GM21447 (cell line): ENCODE results near the gene GADD45G.

Experiments used
- ATAC-seq: cut with Tn5 transposase; IDR thresholded peaks from one replicate; pipeline ENCODE4 v1.9.1; 2021; ENCODE audit not compliant: unreplicated experiment

The GADD45G gene

DNA sequence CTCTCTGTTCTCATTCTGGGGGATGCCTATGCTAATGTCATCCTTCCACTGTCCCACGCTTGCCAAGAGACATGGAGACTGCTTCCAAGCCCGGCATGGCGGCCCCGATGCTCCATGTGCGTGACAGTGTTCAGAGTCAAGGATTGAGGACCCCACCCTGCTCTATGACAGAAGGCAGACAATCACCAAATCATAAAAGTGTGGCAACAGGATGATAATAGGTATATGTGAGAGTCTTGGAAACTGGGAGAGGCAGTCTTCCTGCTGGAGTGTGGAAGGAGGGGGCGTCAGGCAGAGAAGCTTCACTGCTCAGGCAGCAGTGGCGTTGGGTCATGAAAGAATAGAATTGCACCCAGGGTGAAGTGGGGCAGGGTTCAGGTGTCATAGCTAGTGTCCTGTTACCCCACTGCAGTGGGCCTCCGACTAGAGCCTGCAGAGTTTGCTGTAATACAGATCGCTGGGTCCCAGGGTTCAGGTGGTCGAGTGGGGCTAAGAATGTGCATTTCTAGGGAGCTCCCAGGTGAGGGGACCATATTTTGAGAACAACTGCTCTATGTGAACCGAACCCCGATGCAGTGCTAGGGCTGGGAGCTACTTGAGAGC lies 12.5 kb upstream of the GADD45G start:
- no peak for ATAC-seq

DNA sequence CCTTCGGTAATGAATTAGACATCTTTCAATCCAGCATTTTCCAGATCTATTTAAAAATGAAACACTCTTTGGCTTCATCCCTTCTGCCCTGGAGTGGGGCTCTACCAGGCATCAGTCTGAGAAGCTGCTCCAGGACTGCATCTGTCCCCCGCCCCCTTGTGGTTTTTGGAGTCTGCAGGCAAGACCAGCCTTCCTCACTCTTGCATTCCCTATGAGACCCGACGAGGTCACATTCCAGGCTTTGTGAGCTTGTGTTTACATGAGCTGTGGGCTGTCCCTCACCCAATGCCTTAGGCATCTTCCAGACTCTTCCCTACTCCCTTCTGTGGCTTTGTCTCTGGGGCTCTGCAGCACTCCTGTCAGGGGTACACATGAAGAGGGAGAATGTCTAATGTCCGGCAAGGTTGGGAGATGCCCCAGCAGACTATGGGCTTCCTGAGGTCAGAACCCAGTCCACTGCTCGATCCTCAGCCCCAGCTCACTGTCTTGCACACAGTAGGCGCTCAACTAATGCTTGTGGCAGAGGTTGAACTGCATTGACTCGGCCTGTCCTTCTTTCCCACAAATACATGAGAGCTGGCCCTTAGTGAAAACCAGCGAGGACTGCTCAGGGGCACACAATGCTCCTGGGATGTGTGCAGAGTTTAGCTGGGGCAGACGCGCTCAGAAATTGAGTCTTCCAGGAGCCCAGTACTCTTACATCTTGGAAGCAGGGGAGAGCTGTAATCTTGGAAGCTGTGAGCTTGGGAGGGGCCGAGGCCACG lies 11.7 kb upstream of the GADD45G start:
- ATAC-seq, result no peak

DNA sequence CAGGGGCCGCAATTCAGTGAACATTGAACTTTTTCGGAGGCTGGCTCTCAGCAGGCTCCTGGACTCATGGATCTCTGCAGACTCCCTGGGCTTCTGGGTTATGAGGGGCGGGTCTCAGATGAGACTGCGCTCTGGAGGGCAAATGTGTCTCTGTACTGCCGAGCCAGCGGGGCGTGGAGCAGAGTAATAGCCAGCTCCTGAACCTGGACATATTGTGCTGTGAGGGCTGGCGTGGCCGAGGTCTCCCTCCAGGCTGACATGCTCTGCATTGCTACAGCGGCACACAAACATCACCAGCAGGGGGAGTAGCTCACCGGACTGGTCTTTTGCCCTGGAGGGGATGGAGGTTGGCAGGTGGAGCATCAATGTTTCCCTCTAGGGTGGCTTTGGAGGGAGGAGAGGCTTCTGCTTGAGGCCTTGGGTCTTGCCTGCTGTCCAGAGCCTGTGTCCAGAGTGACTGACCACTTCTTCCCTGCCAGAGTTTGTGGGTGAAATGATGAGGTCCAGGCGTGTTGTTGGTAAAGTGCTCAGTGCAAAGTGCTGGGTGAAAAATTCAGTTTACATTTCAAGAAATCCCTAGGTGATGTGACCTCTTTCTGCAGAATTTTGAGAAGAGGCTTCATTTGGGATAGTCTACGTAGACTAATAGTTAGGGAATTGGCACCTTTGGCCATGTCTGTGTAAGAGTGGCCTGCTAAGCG lies 10.9 kb upstream of the GADD45G start:
- ATAC-seq, result no peak

DNA sequence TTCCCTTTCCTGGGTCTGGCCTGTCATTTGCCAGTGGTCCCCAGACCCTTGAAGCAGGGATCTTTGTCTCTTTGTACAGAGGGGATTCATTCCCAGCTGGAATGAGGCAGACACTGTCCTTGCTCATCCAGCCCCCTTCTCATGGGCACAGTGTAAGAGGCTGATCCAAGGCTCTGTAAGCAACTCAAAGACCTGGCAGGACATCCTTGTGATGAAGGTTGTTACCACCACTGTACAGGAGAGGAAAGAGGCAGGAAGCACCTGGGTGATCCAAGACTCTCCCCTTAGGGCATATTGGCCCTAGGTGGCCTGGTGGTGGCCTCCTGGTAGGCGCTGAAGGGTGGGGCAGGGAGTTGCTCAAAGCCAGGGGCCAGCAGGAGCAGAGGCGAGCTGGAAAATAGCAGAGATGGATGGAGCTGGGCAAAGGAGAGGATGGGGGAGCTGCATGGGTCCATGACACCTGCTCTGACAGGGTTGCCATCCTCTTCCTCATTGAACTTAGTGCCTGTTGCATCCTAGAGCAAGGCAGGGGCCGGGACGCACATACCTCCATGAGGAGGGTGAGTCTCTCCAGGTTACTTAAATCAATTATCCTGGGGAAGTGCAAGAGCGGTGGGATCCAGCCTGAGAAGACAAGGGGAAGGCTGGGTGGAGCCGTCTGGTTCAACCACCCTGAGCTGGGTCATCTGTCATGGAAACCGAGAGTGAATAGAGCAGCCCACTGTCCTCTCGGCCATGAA lies 9.8 kb upstream of the GADD45G start:
- ATAC-seq, result no peak

DNA sequence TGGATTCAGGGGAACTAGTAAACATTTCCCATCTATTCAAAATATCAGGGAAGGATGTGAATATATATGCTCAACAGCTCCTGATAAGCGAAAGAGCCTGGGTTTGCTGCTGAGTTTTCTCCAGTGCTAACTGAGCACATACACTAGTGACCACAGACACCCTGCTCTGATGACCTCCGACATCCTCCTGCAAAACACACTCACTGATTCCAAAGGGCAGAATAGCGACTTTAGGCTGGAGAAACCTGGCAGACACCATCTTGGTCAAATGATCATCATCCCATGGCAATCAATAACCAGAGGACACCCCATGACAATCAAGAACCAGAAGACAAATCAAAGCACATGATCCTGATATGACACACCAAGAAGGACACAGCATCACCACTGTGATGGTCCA lies 9.2 kb upstream of the GADD45G start:
- no peak for ATAC-seq

DNA sequence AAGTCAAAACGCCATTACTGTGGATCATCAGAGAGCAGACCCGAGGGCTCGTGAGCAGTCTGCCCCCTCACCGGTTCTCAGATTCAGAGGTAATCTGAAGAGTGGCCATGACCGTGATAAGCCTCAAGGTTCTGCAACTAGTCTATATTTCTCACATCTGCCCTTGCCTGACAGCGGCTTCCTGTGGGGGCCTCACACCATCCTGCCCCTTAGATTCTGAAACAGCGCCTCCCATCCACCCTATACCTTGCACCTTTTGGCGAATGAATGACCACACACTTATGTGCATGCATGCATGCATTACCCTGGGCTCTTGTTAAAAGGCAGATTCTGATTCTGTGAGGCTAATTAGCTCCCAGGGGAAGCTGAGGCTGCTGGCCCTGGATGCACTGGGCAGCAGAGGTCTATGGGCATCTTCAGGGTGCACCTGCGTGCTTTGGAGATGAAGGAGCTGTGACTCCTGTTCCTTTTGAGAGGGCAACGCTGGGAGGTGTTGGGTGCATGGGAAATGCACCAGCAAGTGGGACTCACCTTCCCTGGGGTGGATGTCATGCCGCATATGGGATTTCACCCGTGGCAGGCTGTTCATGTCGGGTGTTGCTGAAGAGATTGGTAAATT lies 7.8 kb upstream of the GADD45G start:
- ATAC-seq, result no peak

DNA sequence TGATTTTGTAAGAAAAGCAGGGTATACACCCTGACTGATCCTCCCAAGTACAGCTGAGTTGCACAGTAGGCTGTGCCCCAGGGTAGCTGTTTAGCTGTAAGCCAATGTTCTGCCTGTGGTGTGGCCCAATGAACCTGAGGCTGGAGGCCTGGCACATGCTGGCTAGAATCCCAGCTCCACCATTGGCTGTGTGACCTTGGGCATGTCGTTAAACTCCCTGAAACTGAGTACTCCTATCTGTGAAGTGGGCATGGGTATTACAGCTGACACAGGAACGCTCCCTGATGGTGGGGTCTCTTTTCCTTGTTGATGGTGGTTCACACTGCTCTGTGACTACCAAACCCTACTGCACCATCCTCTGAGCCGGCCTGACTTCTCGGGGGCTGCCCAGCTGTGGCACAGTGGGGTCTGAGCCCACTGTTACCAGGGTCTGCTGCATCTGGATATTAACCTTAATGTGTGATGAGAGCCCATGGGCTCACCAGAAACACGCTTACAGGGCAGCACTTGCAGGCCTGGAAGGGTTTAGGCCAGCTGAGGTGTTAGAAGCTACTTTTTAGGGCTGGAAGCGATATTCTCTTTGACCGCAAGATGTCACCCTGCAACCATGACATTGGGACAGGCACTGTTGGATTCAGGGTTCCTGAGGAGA lies 7.0 kb upstream of the GADD45G start:
- no peak for ATAC-seq

DNA sequence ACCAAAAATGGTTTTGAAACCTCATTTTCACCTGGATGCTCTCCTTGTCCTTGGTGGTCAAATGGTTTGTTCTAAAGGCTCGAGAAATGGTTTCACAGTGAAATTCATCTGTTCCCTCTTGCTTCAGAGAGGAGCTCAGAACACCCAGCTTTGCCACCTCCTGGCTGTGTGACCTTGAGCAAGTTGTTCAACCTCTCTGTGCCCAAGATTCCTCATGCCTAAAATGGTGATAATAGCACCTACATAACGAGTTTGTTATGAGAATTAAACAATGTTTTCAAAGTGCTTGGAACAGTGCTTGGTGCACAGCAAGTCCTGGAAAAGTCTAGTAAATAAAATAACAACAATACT lies 6.5 kb upstream of the GADD45G start:
- ATAC-seq, result no peak

DNA sequence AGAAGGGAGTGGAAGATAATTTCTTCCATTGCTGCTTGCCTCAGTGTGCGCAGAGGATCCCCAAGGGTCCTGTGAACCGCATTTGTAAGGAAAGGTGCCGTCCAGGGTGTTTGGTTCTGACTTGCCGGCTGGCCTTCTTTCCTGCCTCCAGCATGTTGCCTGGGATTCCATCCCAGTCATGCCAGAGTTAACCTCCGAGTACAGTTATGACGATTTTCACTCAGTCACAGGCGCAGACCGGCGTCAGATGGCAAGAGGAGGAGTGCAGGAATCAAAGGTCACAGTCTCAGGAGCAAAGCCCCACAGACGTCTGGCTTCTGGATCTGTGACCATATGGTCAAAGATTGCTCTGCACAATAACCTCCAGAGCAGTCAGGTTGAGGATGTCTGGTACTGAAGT lies 5.9 kb upstream of the GADD45G start:
- ATAC-seq, result no peak

DNA sequence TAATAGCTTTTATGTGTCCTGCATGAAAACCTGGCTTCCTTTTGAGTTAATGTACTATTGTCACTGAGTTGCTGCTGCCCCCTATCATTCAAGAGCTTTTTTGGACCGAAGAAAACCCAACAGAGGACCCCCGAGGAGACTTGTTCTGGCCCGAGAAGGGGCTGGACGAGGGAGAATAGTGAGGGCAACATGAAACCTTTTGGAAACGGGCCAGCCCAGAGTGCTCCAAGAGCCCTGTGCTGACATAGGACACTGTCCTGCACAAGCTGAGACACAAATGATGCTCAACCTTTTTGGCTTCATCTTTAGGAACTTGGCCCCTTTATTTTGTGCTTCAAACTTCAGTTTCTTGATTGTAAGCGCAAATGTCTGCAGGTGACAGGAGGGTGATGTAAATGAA lies 4.0 kb upstream of the GADD45G start:
- no peak for ATAC-seq

DNA sequence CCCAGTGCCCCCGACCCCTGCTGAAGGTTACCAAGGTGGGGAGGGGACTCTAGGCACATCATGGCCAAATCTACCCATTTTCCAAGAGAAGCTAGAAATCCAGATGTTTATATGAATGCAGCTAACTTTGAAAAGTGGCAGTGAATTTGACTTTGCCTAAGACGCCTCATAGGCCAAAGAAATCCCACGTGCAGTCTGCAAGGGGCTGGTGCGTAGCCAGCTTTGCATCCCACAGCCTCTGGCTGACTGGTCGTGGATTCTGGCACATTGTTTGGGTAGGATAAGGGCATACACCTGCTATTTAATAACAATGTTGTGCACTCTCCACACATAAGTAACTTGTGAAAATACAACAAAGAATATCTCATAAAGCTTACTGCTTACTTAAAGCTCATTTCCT lies 3.5 kb upstream of the GADD45G start:
- no peak for ATAC-seq

DNA sequence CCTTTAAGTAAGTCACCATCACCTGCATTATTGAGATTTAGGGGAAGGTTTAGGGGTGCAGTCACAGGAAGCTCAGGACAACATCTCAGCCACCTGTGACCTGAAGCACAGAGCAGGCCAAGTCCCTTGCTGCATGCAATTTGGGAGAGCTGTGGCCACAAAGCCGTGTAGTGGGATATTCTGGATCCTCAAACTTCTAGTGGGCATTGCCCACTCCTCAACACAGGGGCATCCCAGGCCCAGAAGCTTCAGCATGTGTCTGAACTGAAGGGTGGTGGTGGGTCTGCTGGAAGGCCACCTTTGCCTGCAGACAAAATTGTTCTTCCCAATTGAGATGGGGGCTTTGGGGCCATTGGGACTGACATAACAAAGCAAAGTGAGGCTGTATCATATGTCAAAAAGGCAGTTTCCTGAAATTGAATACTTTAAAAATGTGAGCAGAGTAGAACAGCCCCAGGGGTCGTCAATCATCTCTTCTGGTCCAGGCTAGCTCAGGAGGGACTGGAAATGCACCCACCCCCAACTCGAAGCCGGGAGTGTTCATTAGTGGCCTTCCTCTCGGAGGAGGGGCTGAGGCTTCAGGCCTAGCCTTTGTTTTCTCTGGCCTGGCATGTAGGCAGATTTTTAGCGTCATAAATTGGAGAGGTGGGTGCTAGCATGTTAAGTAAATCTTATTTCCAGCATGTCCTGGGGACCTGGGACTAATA lies 2.8 kb upstream of the GADD45G start:
- ATAC-seq, result no peak

DNA sequence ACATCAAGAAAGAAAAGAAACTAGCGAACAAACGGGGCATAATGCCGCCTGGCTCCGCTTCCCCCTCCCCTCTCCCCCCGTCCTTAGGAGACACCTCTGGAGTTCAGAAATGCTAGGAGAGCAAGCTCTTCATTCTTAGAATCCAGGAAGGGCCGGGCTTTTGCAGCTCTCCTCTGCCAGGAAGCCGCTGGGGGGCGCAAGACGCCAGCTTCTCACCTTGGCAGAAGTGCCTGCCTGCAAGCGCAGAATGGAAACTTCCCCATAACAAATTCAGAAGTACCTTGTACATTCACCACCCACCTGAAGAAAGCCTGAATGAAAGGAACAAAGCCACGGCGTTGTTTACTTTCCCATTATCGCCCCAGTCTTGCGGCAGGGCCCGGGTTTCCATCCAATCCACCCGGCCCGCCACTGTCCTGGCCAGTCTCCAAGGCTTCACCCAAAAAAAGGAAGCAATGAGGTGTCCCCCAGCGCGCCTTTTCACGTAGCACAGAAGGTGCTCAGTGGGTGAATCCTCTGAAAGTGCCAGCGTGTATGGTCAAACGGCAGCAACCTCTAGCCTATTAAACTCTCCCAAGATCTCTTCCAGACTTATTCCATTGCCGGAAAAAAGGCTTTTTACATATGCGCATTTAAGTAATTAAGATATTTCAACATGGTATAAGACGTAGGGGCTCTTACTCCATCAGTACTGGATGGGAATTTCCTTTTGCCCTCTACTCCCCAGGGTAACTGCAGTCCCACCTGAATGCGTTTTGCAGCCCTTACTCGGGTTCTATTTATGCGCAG lies 1.6 kb upstream of the GADD45G start:
- no peak for ATAC-seq

DNA sequence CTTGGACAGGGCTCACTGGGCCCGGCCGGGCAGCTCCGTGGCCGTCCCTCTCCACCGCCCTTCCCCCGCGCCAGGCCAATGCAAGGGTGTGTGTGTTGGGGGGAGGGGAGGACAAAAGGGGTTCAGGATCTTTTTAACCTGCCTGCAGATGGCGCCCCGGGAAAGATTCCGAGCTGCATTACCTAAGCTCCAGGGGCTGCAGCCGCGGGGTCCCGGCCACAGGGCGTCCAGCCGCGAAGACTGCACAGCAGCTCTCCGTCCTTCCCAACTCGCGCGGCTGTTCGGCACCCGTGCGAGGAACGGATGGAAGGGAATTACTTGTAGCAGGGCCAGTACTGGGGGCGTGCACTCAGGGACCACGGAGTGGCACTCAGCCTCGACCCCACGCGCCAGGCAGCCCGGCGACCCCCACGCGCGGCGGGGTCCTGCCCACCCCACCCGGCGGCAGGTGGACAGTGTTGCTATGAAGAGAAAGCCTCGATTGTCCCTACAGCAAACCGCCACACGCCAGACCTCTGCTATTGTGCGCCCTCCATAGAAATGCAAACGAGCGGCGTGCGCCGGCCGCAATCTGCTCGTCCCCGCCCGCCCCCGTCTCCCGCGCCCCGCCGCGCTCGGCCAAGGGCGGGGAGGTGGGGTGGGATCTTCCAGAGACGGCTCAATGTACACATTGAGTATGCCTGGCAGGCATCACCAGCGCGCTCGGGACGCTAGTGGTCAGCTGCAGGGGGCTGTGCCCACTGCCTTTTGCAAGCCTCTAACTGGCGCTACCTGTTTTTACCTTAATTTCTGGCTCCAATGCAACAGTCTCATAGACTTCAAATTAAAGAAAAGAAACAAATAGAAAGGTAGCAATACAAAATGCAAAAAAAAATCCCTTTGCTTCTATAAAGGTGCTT lies 796 bp upstream of the GADD45G start:
- no peak for ATAC-seq

DNA sequence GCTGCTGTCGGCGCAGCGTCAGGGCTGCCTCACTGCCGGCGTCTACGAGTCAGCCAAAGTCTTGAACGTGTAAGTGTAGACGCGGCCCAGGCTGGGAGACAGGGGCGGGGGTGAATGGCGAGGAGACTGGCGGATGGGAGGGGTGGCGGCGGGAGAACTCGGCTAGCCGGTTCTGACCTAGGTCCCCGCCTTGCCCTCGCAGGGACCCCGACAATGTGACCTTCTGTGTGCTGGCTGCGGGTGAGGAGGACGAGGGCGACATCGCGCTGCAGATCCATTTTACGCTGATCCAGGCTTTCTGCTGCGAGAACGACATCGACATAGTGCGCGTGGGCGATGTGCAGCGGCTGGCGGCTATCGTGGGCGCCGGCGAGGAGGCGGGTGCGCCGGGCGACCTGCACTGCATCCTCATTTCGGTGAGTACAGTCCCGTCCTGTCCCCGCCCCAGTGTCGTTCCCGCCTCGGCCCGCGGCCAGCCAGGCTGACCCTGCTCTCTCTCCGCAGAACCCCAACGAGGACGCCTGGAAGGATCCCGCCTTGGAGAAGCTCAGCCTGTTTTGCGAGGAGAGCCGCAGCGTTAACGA lies 745 bp downstream of the GADD45G start:
- ATAC-seq, result no peak

DNA sequence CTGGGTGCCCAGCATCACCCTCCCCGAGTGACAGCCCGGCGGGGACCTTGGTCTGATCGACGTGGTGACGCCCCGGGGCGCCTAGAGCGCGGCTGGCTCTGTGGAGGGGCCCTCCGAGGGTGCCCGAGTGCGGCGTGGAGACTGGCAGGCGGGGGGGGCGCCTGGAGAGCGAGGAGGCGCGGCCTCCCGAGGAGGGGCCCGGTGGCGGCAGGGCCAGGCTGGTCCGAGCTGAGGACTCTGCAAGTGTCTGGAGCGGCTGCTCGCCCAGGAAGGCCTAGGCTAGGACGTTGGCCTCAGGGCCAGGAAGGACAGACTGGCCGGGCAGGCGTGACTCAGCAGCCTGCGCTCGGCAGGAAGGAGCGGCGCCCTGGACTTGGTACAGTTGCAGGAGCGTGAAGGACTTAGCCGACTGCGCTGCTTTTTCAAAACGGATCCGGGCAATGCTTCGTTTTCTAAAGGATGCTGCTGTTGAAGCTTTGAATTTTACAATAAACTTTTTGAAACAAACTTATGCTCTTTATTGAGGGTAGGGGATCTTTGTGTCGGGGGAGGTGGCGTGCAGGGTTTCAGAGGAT lies 1.3 kb downstream of the GADD45G start:
- no peak for ATAC-seq

DNA sequence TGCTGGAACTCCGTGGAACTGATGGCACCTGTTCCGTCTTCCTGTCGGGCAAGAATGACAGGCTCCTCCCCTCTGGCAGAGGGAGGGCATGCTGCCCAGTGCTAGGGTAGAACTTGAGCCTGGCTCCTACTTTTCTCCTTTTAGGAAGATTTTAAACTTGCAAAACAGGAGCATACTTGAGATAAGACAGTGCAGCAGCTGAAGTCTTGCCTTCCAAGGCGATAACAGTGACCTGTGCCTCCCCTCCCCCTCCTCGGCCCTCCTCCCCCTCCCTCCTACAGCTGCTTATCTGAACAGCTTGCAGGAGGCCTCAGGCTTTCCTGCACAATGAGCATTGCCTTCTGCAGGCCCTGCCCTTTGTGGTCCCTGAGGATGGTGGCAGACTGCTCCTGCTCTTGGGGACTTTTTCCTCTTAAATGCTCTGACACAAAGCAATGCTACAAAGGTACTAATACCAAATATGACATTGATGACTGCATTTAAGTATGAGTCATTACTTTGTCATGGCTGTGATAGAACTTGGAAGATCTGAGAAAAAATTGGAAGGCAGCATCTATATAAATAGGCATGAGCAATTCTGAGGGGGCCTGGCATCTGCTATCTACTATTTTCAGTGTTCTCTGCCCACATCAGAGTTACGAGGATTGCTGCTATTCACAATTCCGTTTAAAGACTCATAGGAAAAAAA lies 2.0 kb downstream of the GADD45G start:
- ATAC-seq, result no peak
